HG03039 (cell line): ENCODE data around the gene STARD10.
"Not testable (repeated sequence)": the region's sequence is repeated elsewhere in the genome, so short reads cannot be mapped to it uniquely, and the experiment has no call there.

Experiments used
- ATAC-seq: cut with Tn5 transposase; IDR thresholded peaks from one replicate; pipeline ENCODE4 v1.9.1; 2021; ENCODE audit warnings: mild to moderate bottlenecking, moderate library complexity; ENCODE audit not compliant: unreplicated experiment

STARD10 gene

GRCh38 chr11:72808331-72808798, 14.5 kb upstream of the STARD10 start:
- no peak for ATAC-seq

GRCh38 chr11:72807792-72808191, 13.9 kb upstream of the STARD10 start:
- no peak for ATAC-seq

GRCh38 chr11:72807021-72807693, 13.3 kb upstream of the STARD10 start:
- ATAC-seq, result no peak

- not testable (repeated sequence) for ATAC-seq
Observed at GRCh38 chr11:72806378-72806777, 12.5 kb upstream of the STARD10 start.

GRCh38 chr11:72805216-72805615, 11.4 kb upstream of the STARD10 start:
- ATAC-seq, result no peak

- no peak for ATAC-seq
Observed at GRCh38 chr11:72802822-72803221, 9.0 kb upstream of the STARD10 start.

GRCh38 chr11:72799441-72799840, 5.6 kb upstream of the STARD10 start:
- no peak for ATAC-seq

GRCh38 chr11:72798361-72798760, 4.5 kb upstream of the STARD10 start:
- ATAC-seq, result no peak

GRCh38 chr11:72793076-72793424, 797 bp downstream of the STARD10 start:
- no peak for ATAC-seq

- no peak for ATAC-seq
Observed at GRCh38 chr11:72792437-72793021, 1.3 kb downstream of the STARD10 start.

- not testable (repeated sequence) for ATAC-seq
Observed at GRCh38 chr11:72791228-72791627, 2.6 kb downstream of the STARD10 start.

- ATAC-seq, result no peak
Observed at GRCh38 chr11:72789493-72790131, 4.2 kb downstream of the STARD10 start.

GRCh38 chr11:72788241-72788640, 5.6 kb downstream of the STARD10 start:
- no peak for ATAC-seq

- ATAC-seq, result no peak
Observed at GRCh38 chr11:72787216-72788104, 6.4 kb downstream of the STARD10 start.

GRCh38 chr11:72786305-72787215, 7.3 kb downstream of the STARD10 start:
- ATAC-seq, result no peak

GRCh38 chr11:72784662-72785061, 9.2 kb downstream of the STARD10 start:
- no peak for ATAC-seq

- no peak for ATAC-seq
Observed at GRCh38 chr11:72783144-72783905, 10.5 kb downstream of the STARD10 start.

- ATAC-seq, result no peak
Observed at GRCh38 chr11:72782081-72782920, 11.5 kb downstream of the STARD10 start.
